OCI-LY3 (cell line): Measurements from ENCODE around the gene INTS11.

Source experiments
- EZH2phosphoT487 ChIP-seq: fragments of 200-600 bp; shearing (Covaris generic); IDR thresholded peaks from 2 replicates; pipeline ENCODE4 v1.6.1; 2018; ENCODE audit warnings: antibody characterized with exemption, mixed run types, low read depth
- TF ChIP-seq, protein P1 (sequence below): fragments of 200-600, 300-600 bp; sonication (generic); IDR thresholded peaks from 2 replicates; pipeline ENCODE4 v1.5.1; 2014; ENCODE audit warnings: antibody characterized with exemption, low read length, low read depth

DNA sequence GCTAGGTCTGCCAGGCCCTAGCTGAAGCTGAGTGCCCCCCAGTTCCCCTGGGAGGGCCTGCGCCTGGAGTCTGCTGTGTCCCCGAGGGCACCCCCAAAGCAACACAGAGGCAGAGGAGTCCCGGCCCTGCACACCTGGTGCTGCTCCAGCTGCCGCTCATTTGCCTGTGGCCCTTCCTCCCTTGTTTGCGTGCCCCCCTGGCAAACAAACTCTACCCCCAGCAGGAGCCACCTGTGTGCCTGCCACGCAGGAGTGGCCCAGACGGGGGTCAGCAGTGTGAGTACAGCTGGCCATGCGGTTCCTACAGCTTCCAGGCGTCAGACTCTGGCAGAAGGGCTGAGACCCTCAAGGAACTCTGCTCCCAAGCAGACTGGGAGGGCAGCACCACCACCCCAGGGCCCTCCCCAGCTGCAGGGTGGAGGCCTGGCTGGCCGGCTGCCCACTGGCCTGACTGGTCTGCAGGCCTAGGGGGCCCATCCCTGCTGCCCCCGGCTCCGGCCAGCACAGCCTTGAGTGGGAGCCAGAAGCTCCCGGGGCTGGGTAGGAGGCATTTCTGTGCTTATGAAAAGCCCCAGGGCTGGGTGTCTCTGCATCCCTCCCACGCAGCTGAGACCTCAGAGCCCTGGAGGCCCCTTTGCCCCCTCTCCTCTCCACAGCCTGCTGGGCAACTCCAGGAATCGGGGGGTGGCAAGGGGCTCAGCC is 6.1 kb upstream of the INTS11 start:
- TF ChIP-seq, protein P1, sequence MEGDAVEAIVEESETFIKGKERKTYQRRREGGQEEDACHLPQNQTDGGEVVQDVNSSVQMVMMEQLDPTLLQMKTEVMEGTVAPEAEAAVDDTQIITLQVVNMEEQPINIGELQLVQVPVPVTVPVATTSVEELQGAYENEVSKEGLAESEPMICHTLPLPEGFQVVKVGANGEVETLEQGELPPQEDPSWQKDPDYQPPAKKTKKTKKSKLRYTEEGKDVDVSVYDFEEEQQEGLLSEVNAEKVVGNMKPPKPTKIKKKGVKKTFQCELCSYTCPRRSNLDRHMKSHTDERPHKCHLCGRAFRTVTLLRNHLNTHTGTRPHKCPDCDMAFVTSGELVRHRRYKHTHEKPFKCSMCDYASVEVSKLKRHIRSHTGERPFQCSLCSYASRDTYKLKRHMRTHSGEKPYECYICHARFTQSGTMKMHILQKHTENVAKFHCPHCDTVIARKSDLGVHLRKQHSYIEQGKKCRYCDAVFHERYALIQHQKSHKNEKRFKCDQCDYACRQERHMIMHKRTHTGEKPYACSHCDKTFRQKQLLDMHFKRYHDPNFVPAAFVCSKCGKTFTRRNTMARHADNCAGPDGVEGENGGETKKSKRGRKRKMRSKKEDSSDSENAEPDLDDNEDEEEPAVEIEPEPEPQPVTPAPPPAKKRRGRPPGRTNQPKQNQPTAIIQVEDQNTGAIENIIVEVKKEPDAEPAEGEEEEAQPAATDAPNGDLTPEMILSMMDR: no peak
- TF ChIP-seq EZH2phosphoT487: no peak
